Activated CD8-positive, alpha-beta memory T cell treated with anti-CD3 and anti-CD28 coated beads for 4 hours (primary cell): ENCODE results near the gene NACA2.
"Not testable (repeated sequence)": the region's sequence is repeated elsewhere in the genome, so short reads cannot be mapped to it uniquely, and the experiment has no call there.

Experiments
- DNase-seq, 2 donors: peaks; one replicate each; pipeline ENCODE4 v3.0.0-alpha.2; 2020; ENCODE audit warnings: low read depth in 2 of 2

Gene NACA2

GRCh38 chr17:61575983-61576382 is 15.0 kb downstream of the NACA2 start:
- no peak for DNase-seq

DNA sequence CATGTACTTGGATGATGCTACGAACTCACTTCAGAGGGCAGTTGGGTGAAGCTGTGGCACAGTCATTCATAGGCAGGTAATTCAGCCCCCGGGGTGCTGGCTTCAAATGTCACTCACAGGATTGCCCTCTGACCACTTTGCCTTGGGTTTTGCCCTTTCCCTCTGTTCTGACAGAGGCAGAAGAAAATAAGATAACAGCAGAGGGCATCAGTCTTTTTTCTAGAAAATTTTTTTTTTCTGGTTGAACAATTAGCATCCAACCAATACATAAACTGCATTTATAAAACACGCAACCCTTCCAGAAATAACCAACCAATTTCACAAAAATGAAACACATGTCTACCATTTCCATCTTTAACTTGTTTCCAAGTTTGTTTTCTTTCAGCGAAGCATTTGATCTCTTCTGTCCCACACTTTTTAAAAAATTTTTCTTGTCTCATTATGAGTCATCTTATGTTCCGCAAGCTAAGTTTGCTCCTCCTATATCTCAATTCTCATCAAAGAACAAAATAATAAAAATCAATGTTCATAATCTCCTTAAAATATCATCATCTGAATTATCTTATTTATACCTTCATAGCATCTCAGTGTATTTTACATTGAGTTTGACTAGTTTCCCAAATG is 15.6 kb downstream of the NACA2 start:
- DNase-seq, result no peak

- no peak for DNase-seq
Measured at GRCh38 chr17:61574542-61575351, 16.3 kb downstream of the NACA2 start.

GRCh38 chr17:61572547-61572946 is 18.5 kb downstream of the NACA2 start:
- not testable (repeated sequence) for DNase-seq

DNA sequence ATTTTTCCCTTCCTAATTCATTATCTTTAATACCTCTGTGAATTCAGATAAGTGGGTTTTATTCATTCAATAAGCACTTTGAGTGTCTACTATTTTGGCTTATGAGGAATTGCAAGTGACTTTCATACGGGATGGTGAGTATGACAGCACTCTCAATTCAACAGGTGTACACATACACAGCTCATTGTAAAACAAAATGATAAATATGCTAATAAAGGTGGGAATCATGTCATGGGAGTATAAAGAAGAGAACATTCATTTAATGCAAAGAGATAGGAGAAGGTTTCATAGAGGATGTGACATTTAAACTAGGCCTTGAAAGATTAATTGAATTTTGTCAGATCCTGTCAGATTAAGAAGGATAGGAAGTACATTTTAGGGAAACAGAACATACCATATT is 19.4 kb downstream of the NACA2 start:
- no peak for DNase-seq

DNA sequence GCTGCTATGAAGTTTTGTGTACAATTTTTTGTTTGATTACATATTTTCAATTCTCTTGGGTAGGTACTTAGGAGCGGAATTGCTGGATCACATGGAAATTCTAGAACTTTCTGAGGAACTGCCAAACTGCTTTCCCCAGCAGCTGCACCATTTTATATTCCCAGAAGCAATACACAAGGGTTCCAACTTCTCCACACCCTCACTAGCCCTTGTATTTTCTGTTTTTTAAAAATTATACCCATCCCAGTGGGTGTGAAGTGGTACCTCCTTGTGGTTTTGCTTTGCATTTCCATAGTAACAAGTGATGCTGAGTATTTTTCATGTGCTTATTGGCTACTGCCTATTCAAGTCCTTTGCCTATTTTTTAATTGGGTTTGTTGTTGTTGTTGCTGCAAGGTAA is 20.9 kb downstream of the NACA2 start:
- DNase-seq, result no peak

DNA sequence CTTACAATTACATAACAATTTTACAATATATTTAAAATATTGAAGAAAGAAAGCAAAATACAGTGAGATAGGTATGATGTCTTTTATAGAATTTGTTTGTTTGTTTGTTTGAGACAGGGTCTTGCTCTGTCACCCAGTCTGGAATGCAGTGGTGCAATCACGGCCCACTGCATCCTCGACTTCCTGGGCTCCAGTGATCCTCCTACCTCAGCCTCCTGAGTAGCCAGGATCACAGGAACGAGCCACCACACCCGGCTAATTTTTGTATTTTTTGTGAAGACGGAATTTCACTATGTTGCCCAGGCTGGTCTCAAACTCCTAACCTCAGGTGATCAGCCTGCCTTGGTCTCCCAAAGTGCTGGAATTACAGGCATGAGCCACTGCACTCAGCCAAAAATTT is 21.5 kb downstream of the NACA2 start:
- not testable (repeated sequence) for DNase-seq

GRCh38 chr17:61568219-61569072 is 22.6 kb downstream of the NACA2 start:
- no peak for DNase-seq

DNA sequence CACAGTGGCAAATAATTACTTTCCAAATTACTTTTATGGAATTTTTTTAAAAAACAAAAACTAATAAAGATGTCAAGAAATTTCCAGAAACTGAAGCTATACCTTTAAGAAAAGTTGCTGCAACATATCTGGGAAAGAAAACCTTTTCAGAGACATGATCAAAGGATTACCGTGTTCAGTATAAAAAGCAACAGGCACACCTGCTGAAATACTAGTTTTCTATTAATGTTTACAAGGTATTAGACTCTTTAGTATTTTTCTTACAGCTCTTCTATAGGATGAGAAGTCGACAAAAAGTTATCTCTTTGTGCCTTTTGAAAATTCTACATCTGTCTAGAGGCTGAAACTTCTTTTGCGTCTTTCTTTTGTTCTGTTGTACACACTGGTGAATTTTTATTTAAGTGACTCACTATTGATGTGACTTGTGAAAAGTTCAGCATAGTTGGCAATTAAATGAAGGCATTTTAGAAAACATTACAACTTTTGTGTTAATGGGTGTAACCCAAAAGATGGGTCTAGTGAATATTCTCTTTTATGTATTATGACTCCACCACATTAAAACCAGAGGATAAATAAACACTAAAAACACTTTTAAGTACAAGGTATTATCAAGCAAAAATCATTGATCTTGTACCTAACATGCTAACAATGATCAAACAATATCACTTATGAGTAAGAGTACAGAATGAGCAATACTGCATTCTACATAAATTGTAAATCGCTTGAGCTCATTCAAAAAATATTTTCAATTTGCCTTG is 23.8 kb downstream of the NACA2 start:
- no peak for DNase-seq

GRCh38 chr17:61566448-61566847 is 24.6 kb downstream of the NACA2 start:
- DNase-seq, result not testable (repeated sequence)

- not testable (repeated sequence) for DNase-seq
Measured at GRCh38 chr17:61565850-61566249, 25.2 kb downstream of the NACA2 start.

DNA sequence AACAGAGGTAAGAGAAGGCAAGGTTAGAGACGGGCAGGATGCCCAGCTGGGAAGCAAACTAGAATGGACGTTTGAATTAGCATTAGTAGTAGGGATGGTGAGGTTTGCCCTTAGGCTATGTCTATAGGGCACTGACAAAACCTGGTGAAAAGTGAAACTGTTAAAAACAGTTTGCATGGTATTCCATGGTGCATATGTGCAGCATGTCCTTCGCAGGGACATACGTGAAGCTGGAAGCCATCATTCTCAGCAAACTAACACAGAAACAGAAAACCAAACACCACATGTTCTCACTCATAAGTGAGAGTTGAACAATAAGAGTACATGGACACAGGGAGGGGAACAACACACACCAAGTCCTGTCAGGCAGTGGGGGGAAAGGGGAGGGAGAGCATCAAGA is 25.8 kb downstream of the NACA2 start:
- no peak for DNase-seq

DNA sequence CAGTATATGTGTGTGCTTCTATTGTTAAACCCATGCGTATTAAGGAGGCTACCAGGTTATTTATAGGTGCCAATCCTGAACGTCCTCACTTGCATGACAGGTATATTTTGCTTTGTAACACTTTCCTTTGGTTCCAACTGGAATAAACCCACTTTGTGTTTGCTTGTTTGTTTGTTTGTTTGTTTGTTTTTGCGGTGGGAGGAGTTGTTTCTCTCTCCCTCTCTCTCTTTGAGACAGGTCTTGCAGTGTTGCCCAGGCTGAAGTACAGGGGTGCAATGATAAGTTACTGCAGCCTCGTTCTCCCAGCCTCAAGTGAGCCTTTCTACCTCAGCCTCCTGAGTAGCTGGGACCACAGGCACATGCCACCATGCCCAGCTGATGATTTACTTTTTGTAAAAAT is 28.7 kb downstream of the NACA2 start:
- DNase-seq, result no peak

- DNase-seq, result no peak
Measured at GRCh38 chr17:61561354-61561753, 29.7 kb downstream of the NACA2 start.

- no peak for DNase-seq
Measured at GRCh38 chr17:61560071-61560470, 30.9 kb downstream of the NACA2 start.

- no peak for DNase-seq
Measured at GRCh38 chr17:61556224-61557188, 34.5 kb downstream of the NACA2 start.

DNA sequence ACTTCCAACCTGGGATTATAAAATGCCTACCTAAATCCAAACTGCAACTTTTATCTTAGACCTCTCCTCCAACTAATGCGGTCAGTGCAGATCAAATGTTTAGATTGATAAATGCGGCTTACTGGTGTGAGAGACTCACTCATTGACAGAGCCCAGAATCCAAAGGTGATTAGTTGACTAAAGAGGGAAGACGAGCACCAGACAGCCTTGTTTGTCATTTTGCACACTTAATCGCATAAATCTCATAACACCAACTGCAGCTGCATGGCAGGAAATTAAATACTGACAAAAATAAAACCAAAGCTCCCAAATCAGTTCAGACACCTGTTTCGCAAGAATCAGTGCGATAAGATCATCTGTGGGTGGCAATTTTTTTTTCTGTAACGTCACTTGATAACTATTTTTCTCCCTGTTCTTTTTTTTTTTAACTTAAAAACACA is 35.9 kb downstream of the NACA2 start:
- no peak for DNase-seq

DNA sequence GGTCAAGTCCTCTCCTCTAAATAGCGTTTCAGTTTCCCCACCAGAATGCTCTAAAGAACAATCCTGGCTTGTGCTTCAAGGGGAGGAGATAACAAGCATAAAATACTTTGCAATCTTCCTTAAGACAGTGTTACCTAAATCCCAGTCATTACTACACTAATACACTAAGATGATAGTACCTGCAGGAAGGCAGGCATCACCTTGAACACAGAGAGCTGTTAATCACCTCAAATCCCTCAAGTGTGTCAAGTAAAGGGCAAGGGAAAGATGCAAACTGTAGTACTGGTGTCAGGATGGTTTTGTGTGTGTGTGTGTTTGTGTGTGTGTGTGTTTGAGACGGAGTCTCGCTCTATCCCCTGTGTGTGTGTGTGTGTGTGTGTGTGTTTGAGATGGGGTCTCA is 36.8 kb downstream of the NACA2 start:
- DNase-seq, result no peak

DNA sequence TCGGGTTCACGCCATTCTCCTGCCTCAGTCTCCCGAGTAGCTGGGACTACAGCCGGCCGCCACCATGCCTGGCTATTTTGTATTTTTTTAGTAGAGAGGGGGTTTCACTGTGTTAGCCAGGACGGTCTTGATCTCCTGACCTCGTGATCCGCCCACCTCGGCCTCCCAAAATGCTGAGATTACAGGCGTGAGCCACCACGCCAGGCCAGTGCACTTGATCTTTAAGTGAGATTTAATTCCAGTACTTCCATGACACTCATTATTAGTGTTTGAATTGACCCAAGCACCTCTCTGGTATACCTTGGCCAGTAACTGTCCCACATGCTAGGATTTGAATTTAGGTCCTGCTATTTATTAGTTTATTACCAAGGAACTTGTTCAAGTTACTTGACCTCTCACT is 38.5 kb downstream of the NACA2 start:
- not testable (repeated sequence) for DNase-seq

DNA sequence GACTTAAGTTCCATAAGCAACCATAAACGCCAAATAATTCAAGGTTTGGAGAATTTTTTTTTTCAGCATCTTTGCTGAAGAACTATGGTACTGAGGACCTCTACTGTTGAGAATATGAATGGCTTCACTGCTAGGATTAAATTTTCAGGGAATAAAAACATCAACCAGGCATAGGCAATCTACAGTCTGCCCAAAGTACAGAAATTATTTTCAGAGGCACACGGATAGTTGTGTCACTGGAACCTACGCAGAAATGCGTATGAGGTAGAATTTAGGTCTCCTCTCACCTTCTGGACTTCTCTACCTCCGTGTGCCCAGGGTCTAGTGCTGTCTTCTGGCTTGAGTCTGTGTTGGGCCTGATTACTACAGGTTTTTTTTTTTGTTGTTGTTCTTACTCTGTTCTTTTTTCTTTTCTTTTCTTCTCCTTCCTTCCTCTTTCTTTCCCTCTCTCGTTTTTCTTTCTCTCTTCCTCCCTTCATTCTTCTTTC is 39.7 kb downstream of the NACA2 start:
- DNase-seq, result no peak
